H1 (cell line): Measurements from ENCODE around the gene ROBO4. TPM values are rescaled to one million over a fixed set of nuclear protein-coding genes. Genes with fewer than 3 reads are reported as not detected.

Experiments
- CTCF ChIA-PET: fragments of 300-600 bp; sonication (Branson Sonifier 250); formaldehyde crosslinking; loops from one replicate; lab custom pipeline; 2021; ENCODE audit not compliant: partially characterized antibody; lab: Charles Lee
- POLR2A ChIA-PET: fragments of 300-600 bp; sonication (Branson Sonifier 250); formaldehyde crosslinking; loops from one replicate; lab custom pipeline; 2021; ENCODE audit warnings: inconsistent platforms; ENCODE audit not compliant: partially characterized antibody; lab: Charles Lee
- DNase-seq, 2 experiments: peaks; one replicate each; pipeline versions ENCODE4 v3.0.0 to v3.0.0-alpha.2; 2010 to 2022; ENCODE audit warnings: low spot score in 2 of 2, low read depth in 1 of 2, mixed read lengths in 1 of 2
- FAIRE-seq: peaks from 2 replicates; lab custom pipeline; 2011; peaks lifted over from hg19 to GRCh38; lab: Jason Lieb, UNC
- H2AFZ ChIP-seq: 2 replicates; pipeline ENCODE4 v1.8.1; 2012; ENCODE audit warnings: low read length, inconsistent platforms
- H2AK5ac ChIP-seq: 2 replicates; pipeline ENCODE4 v1.6.1; 2013; ENCODE audit warnings: low read depth, low read length
- H2BK120ac ChIP-seq: replicated peaks from 2 replicates; pipeline ENCODE3; 2013; ENCODE audit warnings: low read depth, low read length, inconsistent platforms
- H2BK12ac ChIP-seq: 2 replicates; pipeline ENCODE4 v1.6.1; 2013; ENCODE audit warnings: low read depth, low read length
- H2BK15ac ChIP-seq: 2 replicates; pipeline ENCODE4 v1.6.1; 2013; ENCODE audit warnings: low read length
- H2BK20ac ChIP-seq: 2 replicates; pipeline ENCODE4 v1.6.1; 2013; ENCODE audit warnings: low read length
- H2BK5ac ChIP-seq: 2 replicates; pipeline ENCODE4 v1.6.1; 2013; ENCODE audit warnings: low read depth, low read length
- H3K14ac ChIP-seq: 2 replicates; pipeline ENCODE4 v1.6.1; 2013; ENCODE audit warnings: inconsistent platforms; ENCODE audit not compliant: insufficient read length
- H3K18ac ChIP-seq: 2 replicates; pipeline ENCODE4 v1.6.1; 2013; ENCODE audit warnings: low read length; ENCODE audit errors: extremely low read depth
- H3K23ac ChIP-seq: 2 replicates; pipeline ENCODE4 v1.6.1; 2013; ENCODE audit warnings: inconsistent platforms; ENCODE audit not compliant: insufficient read length
- H3K23me2 ChIP-seq: 2 replicates; pipeline ENCODE4 v1.6.1; 2013; ENCODE audit warnings: low read depth, low read length
- H3K27ac ChIP-seq: 2 replicates; pipeline ENCODE4 v1.6.1; 2011; ENCODE audit warnings: low read depth, low read length, inconsistent platforms
- H3K27me3 ChIP-seq, 4 experiments: replicated peaks in 1 of 4; 1 replicate in 1 of 4; 2 replicates in 3 of 4; pipeline versions ENCODE4 v1.6.1 to v1.8.1; 2011 to 2013; ENCODE audit warnings: low read length in 3 of 4, mild to moderate bottlenecking in 3 of 4, inconsistent platforms in 2 of 4, mixed read lengths in 2 of 4, moderate library complexity in 1 of 4; ENCODE audit not compliant: control insufficient read depth in 3 of 4, insufficient read depth in 3 of 4; ENCODE audit errors: extremely low read depth in 1 of 4
- H3K36me3 ChIP-seq, 4 experiments: 2 replicates each; pipeline versions ENCODE4 v1.6.1 to v1.8.1; 2011 to 2013; ENCODE audit warnings: mild to moderate bottlenecking in 4 of 4, low read length in 3 of 4, moderate library complexity in 2 of 4, control low read depth in 1 of 4, inconsistent platforms in 1 of 4; ENCODE audit not compliant: insufficient read depth in 4 of 4, control insufficient read depth in 2 of 4
- H3K4ac ChIP-seq: replicated peaks from 2 replicates; pipeline ENCODE3; 2013; ENCODE audit warnings: low read length, low read depth, mixed read lengths, inconsistent platforms; ENCODE audit not compliant: insufficient read length
- H3K4me1 ChIP-seq, 4 experiments: replicated peaks in 1 of 4; 1 replicate in 1 of 4; 2 replicates in 3 of 4; pipeline versions ENCODE4 v1.6.1 to v1.8.1; 2011 to 2013; ENCODE audit warnings: low read length in 3 of 4, inconsistent platforms in 2 of 4, mixed read lengths in 1 of 4; ENCODE audit not compliant: insufficient read depth in 4 of 4, control insufficient read depth in 3 of 4
- H3K4me2 ChIP-seq, 2 experiments: 2 replicates each; pipeline versions ENCODE4 v1.6.1 to v1.8.1; 2011 to 2013; ENCODE audit warnings: low read depth in 2 of 2, low read length in 2 of 2, control low read depth in 1 of 2, inconsistent platforms in 1 of 2, mild to moderate bottlenecking in 1 of 2; ENCODE audit not compliant: insufficient read depth in 1 of 2
- H3K4me3 ChIP-seq, 4 experiments: fragments of 200-600, 300-600 bp in 1 of 4; sonication (generic), shearing (Covaris generic), sonication (Bioruptor Twin) in 1 of 4; 2 replicates each; pipeline versions ENCODE4 v1.5.1 to v1.8.1; 2011 to 2016; ENCODE audit warnings: low read length in 4 of 4, low read depth in 3 of 4, control low read depth in 2 of 4, inconsistent platforms in 2 of 4, mild to moderate bottlenecking in 2 of 4, mixed read lengths in 1 of 4, moderate library complexity in 1 of 4; ENCODE audit not compliant: insufficient read depth in 2 of 4; ENCODE audit errors: extremely low read depth in 1 of 4
- H3K56ac ChIP-seq: replicated peaks from 2 replicates; pipeline ENCODE3; 2013; ENCODE audit warnings: low read depth, mild to moderate bottlenecking, mixed read lengths, low read length, inconsistent platforms; ENCODE audit not compliant: insufficient read length
- H3K79me1 ChIP-seq: 2 replicates; pipeline ENCODE4 v1.6.1; 2013; ENCODE audit warnings: low read depth, low read length, control low read depth
- H3K79me2 ChIP-seq, 2 experiments: 2 replicates each; pipeline versions ENCODE4 v1.6.1 to v1.8.1; 2012 to 2013; ENCODE audit warnings: low read length in 2 of 2, mild to moderate bottlenecking in 2 of 2, inconsistent platforms in 1 of 2; ENCODE audit not compliant: insufficient read depth in 2 of 2, control insufficient read depth in 1 of 2
- H3K9ac ChIP-seq, 4 experiments: replicated peaks in 1 of 4; 1 replicate in 1 of 4; 2 replicates in 3 of 4; pipeline versions ENCODE4 v1.6.1 to v1.8.1; 2011 to 2013; ENCODE audit warnings: low read depth in 3 of 4, low read length in 3 of 4, control low read depth in 2 of 4, mild to moderate bottlenecking in 2 of 4, moderate library complexity in 2 of 4, inconsistent platforms in 1 of 4; ENCODE audit errors: extremely low read depth in 1 of 4
- H3K9me3 ChIP-seq, 2 experiments: 2 replicates each; pipeline versions ENCODE4 v1.6.1 to v1.8.1; 2012 to 2013; ENCODE audit warnings: mild to moderate bottlenecking in 2 of 2, moderate library complexity in 2 of 2, control low read depth in 1 of 2, inconsistent platforms in 1 of 2, low read depth in 1 of 2, low read length in 1 of 2, mixed read lengths in 1 of 2; ENCODE audit not compliant: insufficient read depth in 2 of 2
- H4K20me1 ChIP-seq, 2 experiments: replicated peaks in 1 of 2; 2 replicates each; pipeline versions ENCODE3 to v1.8.1; 2011 to 2013; ENCODE audit warnings: inconsistent platforms in 2 of 2, low read length in 2 of 2, mild to moderate bottlenecking in 1 of 2; ENCODE audit not compliant: insufficient read depth in 2 of 2, control insufficient read depth in 1 of 2
- H4K5ac ChIP-seq: 2 replicates; pipeline ENCODE4 v1.6.1; 2013; ENCODE audit warnings: low read length, low read depth, mixed read lengths, inconsistent platforms; ENCODE audit not compliant: insufficient read length
- H4K8ac ChIP-seq: 2 replicates; pipeline ENCODE4 v1.8.0; 2013; ENCODE audit warnings: mild to moderate bottlenecking, moderate library complexity, low read length, inconsistent platforms; ENCODE audit not compliant: insufficient read depth; ENCODE audit errors: extremely low read depth
- H4K91ac ChIP-seq: replicated peaks from 2 replicates; pipeline ENCODE3; 2013; ENCODE audit warnings: low read length, mixed read lengths, inconsistent platforms; ENCODE audit not compliant: insufficient read length
- CBX5 ChIP-seq: fragments of 300-800, 300-1000 bp; sonication (generic); IDR thresholded peaks from 2 replicates; pipeline ENCODE4 v1.7.1; 2016; ENCODE audit warnings: antibody characterized with exemption, low read length, low read depth
- CBX8 ChIP-seq: fragments of 300-800, 300-1000 bp; sonication (generic); IDR thresholded peaks from 2 replicates; pipeline ENCODE4 v1.7.1; 2016; ENCODE audit warnings: low read depth, low read length, borderline replicate concordance
- CHD1 ChIP-seq: IDR thresholded peaks from 2 replicates; pipeline ENCODE4 v1.6.1; 2012; ENCODE audit warnings: low read depth, low read length, improper control_type of control experiment
- CREB1 ChIP-seq: IDR thresholded peaks from 2 replicates; pipeline ENCODE4 v1.6.1; 2012; ENCODE audit warnings: inconsistent platforms
- EP300 ChIP-seq, 2 experiments: IDR thresholded peaks; 1 replicate in 1 of 2; 2 replicates in 1 of 2; pipeline ENCODE4 v1.6.1; 2011 to 2012; ENCODE audit warnings: low read depth in 2 of 2, low read length in 2 of 2, mild to moderate bottlenecking in 2 of 2, borderline replicate concordance in 1 of 2, inconsistent platforms in 1 of 2, moderate library complexity in 1 of 2
- GABPA ChIP-seq: IDR thresholded peaks from 2 replicates; pipeline ENCODE4 v1.6.1; 2011; ENCODE audit warnings: mild to moderate bottlenecking, low read length, moderate library complexity, borderline replicate concordance; ENCODE audit not compliant: insufficient read depth
- KDM1A ChIP-seq: fragments of 200-600, 300-600 bp; sonication (generic); IDR thresholded peaks from 2 replicates; pipeline ENCODE4 v1.7.1; 2016; ENCODE audit warnings: mild to moderate bottlenecking, low read length, borderline replicate concordance
- KDM4A ChIP-seq: IDR thresholded peaks from one replicate; pipeline ENCODE4 v1.7.1; 2012; ENCODE audit warnings: low read depth, mild to moderate bottlenecking, moderate library complexity, low read length, inconsistent platforms; ENCODE audit not compliant: severe bottlenecking
- POLR2AphosphoS5 ChIP-seq: IDR thresholded peaks from 2 replicates; pipeline ENCODE4 v1.6.1; 2011; ENCODE audit warnings: low read depth, low read length
- RAD21 ChIP-seq, 2 experiments: IDR thresholded peaks in 1 of 2; conservative IDR thresholded peaks in 1 of 2; 2 replicates each; pipeline ENCODE4 v1.6.1; 2011; ENCODE audit warnings: low read depth in 2 of 2, low read length in 2 of 2, improper control_type of control experiment in 1 of 2, inconsistent platforms in 1 of 2, mild to moderate bottlenecking in 1 of 2, moderate library complexity in 1 of 2
- SP1 ChIP-seq: IDR thresholded peaks from 2 replicates; pipeline ENCODE4 v1.6.1; 2011; ENCODE audit warnings: low read depth, low read length
- SP4 ChIP-seq: IDR thresholded peaks from 2 replicates; pipeline ENCODE4 v1.6.1; 2012; ENCODE audit warnings: low read length, inconsistent platforms
- YY1 ChIP-seq: IDR thresholded peaks from 2 replicates; pipeline ENCODE4 v1.6.1; 2011; ENCODE audit warnings: low read depth, mild to moderate bottlenecking, low read length
- WGBS, 2 experiments: shearing (Covaris generic) in 1 of 2; methylation state at CpG; one replicate each; pipeline versions ENCODE4 v1.1.6 to v1.1.7; 2013 to 2015; ENCODE audit warnings: low lambda C conversion rate in 2 of 2, mixed read lengths in 2 of 2, inconsistent platforms in 1 of 2, low coverage in 1 of 2, missing lambda C conversion rate in 1 of 2; ENCODE audit not compliant: insufficient replicate concordance in 2 of 2, insufficient coverage in 1 of 2, insufficient read length in 1 of 2; ENCODE audit errors: extremely low coverage in 1 of 2, missing lambda C conversion rate in 1 of 2; 5-methylcytosine and 5-hydroxymethylcytosine counted together
- polyA plus RNA-seq, 7 experiments: library from polyadenylated mRNA; depleted of rRNA in 3 of 7; stranded (reverse) in 5 of 7; unstranded in 2 of 7; fragments of >200 nt in 5 of 7; fragments of 200-250 nt in 2 of 7; gene quantifications; 1 replicate in 5 of 7; 2 replicates in 1 of 7; 4 replicates in 1 of 7; pipeline versions ENCODE4 v1.2.1 to v1.2.3, GENCODE V29; 2011 to 2013; ENCODE audit warnings: missing spikeins in 2 of 7, mixed read lengths in 2 of 7
- total RNA-seq: library from RNA; stranded (reverse); fragmentation: NEBNext Ultra II Directional; extraction: Animal tissue kit (Norgen Biotek cat#: 25700); gene quantifications from 2 replicates; pipeline ENCODE4 v1.2.1, GENCODE V29; 2021

Gene ROBO4
- total and polyA plus RNA-seq, 2 of the 8 experiments (the other 6 are each of a cell fraction or from before 2014, with no cell fraction given): 0.03 TPM; not detected in 1

- DNase-seq: no peak
- H3K56ac ChIP-seq: no peak overlapping the region
- CTCF ChIA-PET: interaction anchor here (0.7 to 4.8 kb wide), 11 partner anchors 11 to 454 kb away, joined by 3 to 22 read pairs (median 5); no protein-coding TSS in a partner anchor
Observed at GRCh38 chr11:124892146-124892545, 5.5 kb downstream of the ROBO4 start.

More at GRCh38 chr11:124892146-124892545, 5.5 kb downstream of the ROBO4 start:
- Histone ChIP-seq H4K8ac (no peak overlapping the region), H3K23ac (no peak overlapping the region), H3K4me3 (no peak overlapping the region), H3K79me2 (no peaks in the 10 kb centered on the region), H2BK5ac (no peak overlapping the region), H4K5ac (no peak overlapping the region), H3K9ac (no peak overlapping the region), H3K4ac (no peak overlapping the region), H3K14ac (no peak overlapping the region), H3K4me2 (no peak overlapping the region), H3K27me3 (peaks cover 0 to 3% (median under 1%) of the 10 kb centered on the region in 4 experiments; a peak in 2 of 7 replicates), H3K18ac (no peak overlapping the region), H2BK20ac (no peak overlapping the region), H2BK12ac (no peak overlapping the region), H3K27ac (no peak overlapping the region), H4K20me1 (no peaks in the 10 kb centered on the region), H3K36me3 (no peaks in the 10 kb centered on the region), H2BK120ac (no peak overlapping the region), H3K23me2 (no peaks in the 10 kb centered on the region), H2AK5ac (no peak overlapping the region), H2AFZ (no peak overlapping the region), H4K91ac (no peak overlapping the region), H2BK15ac (no peak overlapping the region), H3K79me1 (no peaks in the 10 kb centered on the region), H3K9me3 (no peaks in the 10 kb centered on the region), H3K4me1 (no peaks in the 10 kb centered on the region)
- POLR2A ChIA-PET: interaction anchor here (1.8 kb wide), 1 partner anchor 10 kb away, joined by 7 read pairs; no protein-coding TSS in a partner anchor
- FAIRE-seq: no peak
- 84% methylated on average over 2 of the region's 2 CpGs; no CpG with 5 or more reads in 1 of the 2 experiments for WGBS, 2 experiments
- TF ChIP-seq POLR2AphosphoS5 (no peak), KDM4A (no peak), EP300 (IDR thresholded peaks at IDR 0.05; ENCODE audit: borderline replicate concordance in 1 of 2, low read depth in 2 of 2, low read length in 2 of 2) (no peak), CBX8 (no peak), GABPA (no peak), SP4 (no peak), SP1 (no peak), CREB1 (no peak), CHD1 (no peak), CBX5 (no peak), YY1 (no peak), KDM1A (no peak), RAD21 (IDR thresholded peaks at IDR 0.05 in 1 of 2, conservative IDR thresholded peaks at IDR 0.05 in 1 of 2; ENCODE audit: low read depth in 2 of 2, low read length in 2 of 2) (no peak)
